D721Med (cell line): ENCODE results near the gene WDR4.

Experiments
- DNase-seq: peaks from one replicate; pipeline ENCODE4 v3.0.0; 2011; ENCODE audit warnings: low spot score; ENCODE audit not compliant: insufficient read length
- FAIRE-seq: peaks from 2 replicates; lab custom pipeline; 2011; peaks lifted over from hg19 to GRCh38; lab: Jason Lieb, UNC
- TF ChIP-seq, protein P1 (sequence below): IDR thresholded peaks from 2 replicates; pipeline ENCODE4 v1.5.1; 2012; ENCODE audit warnings: mild to moderate bottlenecking, control low read depth; ENCODE audit not compliant: insufficient read depth; ENCODE audit errors: missing control alignments

Gene WDR4

DNA sequence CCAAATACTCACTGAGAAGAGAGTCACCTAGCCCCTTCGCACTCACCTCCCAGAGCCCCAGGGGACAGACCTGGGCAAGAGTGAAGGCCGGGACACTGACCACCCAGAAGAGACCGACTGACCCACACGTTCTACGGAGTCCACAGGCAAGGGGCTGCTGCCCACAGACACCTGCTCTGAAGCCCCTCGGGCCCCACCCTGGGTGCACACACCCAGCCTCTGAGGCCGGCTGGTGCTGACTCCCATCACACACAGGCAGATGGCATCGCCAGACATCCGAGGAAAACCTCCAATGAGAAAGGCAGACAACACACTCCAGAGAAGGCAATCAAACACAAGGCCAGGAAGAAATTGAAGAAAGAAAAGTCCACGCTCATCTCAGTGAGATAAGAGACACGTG is 22.1 kb downstream of the WDR4 start:
- TF ChIP-seq, protein P1, sequence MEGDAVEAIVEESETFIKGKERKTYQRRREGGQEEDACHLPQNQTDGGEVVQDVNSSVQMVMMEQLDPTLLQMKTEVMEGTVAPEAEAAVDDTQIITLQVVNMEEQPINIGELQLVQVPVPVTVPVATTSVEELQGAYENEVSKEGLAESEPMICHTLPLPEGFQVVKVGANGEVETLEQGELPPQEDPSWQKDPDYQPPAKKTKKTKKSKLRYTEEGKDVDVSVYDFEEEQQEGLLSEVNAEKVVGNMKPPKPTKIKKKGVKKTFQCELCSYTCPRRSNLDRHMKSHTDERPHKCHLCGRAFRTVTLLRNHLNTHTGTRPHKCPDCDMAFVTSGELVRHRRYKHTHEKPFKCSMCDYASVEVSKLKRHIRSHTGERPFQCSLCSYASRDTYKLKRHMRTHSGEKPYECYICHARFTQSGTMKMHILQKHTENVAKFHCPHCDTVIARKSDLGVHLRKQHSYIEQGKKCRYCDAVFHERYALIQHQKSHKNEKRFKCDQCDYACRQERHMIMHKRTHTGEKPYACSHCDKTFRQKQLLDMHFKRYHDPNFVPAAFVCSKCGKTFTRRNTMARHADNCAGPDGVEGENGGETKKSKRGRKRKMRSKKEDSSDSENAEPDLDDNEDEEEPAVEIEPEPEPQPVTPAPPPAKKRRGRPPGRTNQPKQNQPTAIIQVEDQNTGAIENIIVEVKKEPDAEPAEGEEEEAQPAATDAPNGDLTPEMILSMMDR: no peak
- FAIRE-seq (no peak), DNase-seq (no peak)

DNA sequence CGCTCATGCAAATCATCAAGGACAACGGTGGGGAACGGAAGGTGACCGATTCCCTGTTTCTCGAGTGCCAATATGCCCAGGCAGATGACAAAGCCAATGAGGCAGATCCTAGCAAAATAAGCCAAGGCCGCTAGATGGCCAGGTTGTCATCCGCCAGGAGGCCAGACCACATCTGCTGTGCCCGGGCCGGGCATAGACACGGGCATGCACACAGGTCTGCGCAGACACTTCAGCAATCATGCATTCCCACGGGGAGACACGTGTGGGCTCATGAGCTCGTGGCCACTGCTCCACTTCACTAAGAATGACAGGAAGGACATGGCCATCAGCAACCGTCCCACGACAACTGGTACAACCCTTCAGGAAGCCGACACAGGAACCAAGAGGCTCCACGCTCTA is 23.4 kb downstream of the WDR4 start:
- TF ChIP-seq, protein P1: no peak
- DNase-seq: no peak
- no peak for FAIRE-seq

DNA sequence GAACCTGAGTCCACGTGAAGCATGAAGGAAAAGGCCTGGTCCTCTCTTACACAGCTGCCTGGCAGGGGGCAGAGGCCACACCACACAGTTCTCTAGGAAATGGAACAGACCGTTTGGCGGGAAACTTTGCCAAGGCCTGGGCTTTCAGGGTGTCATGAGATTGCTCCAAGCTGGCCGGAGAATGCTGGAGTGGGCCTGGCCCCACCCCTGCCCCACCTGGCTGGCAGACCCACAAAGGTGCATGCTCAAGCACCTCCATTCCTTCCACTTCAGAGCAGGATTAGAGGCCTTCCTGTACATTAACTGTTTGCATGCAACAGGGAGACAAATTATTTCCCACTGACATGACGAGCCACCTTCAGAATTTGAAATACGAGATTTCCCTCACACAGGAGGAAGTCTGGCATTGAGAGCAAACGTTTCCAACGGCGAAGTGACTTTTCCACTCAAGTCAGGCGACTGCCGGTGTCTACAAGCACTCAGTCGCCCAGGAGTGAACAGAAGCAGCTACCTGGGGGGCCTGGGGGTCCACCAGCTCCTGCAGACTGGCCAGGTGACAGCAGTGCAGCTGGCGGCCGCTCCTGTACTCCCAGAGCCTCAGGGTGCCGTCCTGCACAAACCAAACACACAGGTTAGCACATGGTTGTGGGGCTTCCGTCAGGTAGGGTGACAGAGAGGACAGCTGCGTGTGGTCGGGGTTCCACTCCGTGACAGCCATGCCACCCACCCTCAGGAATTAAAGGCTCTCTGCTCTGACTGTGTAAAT is 24.0 kb downstream of the WDR4 start:
- FAIRE-seq: no peak
- TF ChIP-seq, protein P1: no peak
- no peak for DNase-seq

DNA sequence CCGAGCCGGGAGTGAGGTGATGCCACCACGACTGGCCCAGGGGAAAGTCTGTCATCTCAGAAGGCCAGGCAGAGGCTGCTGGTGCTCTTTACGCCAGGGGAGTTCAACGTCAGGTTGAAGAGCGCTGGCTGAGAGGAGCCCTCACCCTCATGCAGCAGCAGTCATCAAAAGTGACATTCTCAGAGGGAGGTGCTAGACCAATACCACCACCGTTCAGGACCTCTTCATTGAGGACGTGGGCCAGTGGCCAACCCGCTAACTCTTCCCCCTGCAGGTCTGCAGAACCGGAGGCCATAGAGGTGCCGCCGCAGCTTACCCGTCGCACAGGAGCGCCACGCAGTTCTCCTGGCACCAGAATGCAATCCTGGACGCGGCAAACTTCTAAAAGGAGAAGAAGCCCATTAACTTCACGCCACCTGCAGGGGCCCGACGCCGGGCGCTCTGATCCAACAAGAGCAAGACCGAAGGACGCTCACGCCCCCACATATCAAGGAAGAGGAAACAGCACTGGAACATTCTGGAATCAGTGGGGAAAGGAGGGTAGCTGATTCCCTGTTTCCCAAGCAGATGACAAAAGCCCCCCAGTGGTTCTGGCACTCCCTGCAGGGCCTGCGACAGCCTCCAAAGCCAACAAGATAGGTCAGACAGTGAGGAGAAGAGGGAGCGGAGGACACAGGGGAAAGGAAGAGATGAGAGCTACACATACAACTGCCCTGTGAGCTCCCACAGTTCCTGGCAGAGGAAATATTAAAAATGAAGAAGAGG is 24.9 kb downstream of the WDR4 start:
- no peak for FAIRE-seq
- TF ChIP-seq, protein P1: no peak
- no peak for DNase-seq

DNA sequence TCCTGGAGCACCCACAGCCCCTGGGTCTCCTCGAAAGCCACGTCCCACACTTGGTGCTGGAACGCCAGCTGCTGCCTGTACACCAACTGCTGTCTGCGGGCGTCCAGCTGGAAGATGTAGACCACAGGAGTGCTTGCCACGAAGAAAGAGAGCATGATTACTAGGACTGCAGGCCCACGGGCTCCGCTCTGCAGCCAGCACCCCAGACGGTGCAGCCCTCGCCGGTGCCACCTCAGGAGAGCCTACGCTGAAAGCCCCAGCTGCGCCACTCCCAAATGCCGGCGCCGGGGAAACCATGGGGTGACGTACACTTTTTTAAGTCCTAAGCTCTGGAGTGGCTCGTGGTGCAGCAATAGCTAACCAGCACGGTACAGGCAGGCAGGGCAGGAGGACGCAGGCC is 25.7 kb downstream of the WDR4 start:
- TF ChIP-seq, protein P1: no peak
- DNase-seq (no peak), FAIRE-seq (no peak)

DNA sequence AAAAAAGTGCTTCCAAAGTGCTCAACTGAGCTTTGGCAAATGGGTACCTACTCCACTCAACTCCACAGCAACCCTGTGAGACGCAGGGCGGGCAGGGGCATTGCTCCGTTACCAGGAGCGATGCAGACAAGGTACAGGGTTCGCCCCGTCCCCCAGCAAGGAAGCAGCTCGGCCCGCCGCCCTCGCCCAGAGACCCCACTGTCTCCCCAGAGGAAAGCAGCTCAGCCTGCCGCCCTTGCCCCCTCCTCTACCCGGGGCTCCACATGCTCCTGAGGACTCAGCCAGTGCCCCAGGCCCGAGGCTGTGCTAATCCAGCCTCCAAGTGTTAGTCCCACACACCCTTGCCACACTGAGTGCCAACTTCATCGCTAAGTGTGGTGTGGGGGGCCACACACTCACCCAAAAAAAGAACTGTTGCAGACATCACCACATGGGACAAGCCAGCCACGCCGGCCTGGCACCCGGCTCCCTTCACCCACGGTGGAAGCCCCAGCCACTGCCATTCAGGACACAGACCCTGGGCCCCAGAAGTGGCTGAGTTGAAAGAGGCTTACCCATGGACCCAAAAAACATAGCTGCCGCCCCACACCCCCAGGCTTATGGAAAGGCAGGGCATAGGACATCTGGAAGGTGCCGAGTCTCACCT is 26.3 kb downstream of the WDR4 start:
- no peak for FAIRE-seq
- TF ChIP-seq, protein P1: no peak
- no peak for DNase-seq
